ENCODE results near the gene SLC25A51. TPM values are rescaled to one million over a fixed set of nuclear protein-coding genes. Genes with fewer than 3 reads are reported as not detected.

SLC25A51 gene
- total RNA-seq, 1 donor from 2014 or later = 39.6 TPM

DNA sequence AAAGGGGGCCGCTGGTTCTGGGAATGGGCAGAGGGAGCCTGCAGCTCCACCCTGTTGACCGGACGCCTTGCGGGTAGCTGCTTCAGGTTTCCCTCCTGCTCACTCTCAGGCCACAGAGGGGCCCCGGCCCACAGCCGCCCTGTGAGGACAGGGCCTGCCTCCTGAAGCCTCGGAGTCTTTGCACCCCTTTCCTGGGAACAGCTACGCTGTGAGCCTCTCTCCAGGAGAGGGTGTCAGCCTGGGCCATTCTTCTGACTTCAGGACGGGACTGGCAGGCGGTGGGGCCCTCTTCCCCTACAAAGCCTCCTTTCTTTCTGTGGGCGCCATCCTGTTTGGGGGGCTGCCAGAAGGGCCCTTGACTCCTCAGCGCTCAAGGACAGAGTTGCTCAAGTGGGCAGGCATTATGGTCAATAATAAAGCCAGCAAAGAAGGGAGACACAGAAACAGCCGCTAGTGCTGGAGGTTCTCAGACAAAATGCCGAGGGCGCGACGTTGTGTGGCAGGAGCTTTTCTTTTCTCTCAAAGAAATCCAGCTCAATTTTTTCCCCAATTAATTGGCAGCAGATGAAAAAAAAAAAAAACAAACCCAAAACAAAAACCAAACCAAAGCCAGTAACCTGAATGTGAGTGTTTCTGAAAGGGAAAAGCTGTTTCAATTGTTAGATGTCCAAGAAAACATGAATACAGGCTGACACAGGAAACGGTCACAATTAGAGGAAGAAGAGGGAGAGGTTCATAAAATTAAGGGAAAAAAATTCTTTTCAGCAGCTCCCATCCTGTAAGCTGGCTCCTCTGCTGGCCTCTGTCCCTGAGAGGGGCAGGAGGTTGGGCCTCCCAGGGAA is 12.8 kb upstream of the SLC25A51 start:
- peaks cover 4% of the 10 kb centered on the region for H4K20me1 ChIP-seq (ENCODE audit: insufficient read depth, low read length)
- FAIRE-seq = no peak
- no peak overlapping the region for H3K27ac ChIP-seq (ENCODE audit: low read depth, low read length)
- H3K27me3 ChIP-seq (ENCODE audit: insufficient read depth, low read length) = no peaks in the 10 kb centered on the region
- H3K27ac Mint-ChIP-seq (ENCODE audit: unreplicated experiment) = no peak overlapping the region
- H3K9me3 Mint-ChIP-seq (ENCODE audit: unreplicated experiment) = no peaks in the 10 kb centered on the region
- H3K79me2 ChIP-seq (ENCODE audit: insufficient read depth, low read length) = peaks cover 9% of the 10 kb centered on the region
- H3K27me3 Mint-ChIP-seq (ENCODE audit: low read depth, unreplicated experiment) = no peaks in the 10 kb centered on the region
- no peak overlapping the region for H3K4me3 ChIP-seq (ENCODE audit: insufficient read depth, low read depth, low read length)
- DNase-seq (ENCODE audit: low read depth) = no peak
- TF ChIP-seq EZH2 (IDR thresholded peaks at IDR 0.05; ENCODE audit: insufficient read depth, low read length) = no peak
- TF ChIP-seq, protein P1, sequence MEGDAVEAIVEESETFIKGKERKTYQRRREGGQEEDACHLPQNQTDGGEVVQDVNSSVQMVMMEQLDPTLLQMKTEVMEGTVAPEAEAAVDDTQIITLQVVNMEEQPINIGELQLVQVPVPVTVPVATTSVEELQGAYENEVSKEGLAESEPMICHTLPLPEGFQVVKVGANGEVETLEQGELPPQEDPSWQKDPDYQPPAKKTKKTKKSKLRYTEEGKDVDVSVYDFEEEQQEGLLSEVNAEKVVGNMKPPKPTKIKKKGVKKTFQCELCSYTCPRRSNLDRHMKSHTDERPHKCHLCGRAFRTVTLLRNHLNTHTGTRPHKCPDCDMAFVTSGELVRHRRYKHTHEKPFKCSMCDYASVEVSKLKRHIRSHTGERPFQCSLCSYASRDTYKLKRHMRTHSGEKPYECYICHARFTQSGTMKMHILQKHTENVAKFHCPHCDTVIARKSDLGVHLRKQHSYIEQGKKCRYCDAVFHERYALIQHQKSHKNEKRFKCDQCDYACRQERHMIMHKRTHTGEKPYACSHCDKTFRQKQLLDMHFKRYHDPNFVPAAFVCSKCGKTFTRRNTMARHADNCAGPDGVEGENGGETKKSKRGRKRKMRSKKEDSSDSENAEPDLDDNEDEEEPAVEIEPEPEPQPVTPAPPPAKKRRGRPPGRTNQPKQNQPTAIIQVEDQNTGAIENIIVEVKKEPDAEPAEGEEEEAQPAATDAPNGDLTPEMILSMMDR (IDR thresholded peaks at IDR 0.05; ENCODE audit: insufficient read depth, low read depth, low read length) = no peak
- peaks cover 27% of the 10 kb centered on the region for H3K36me3 Mint-ChIP-seq (ENCODE audit: low read depth, unreplicated experiment)
- H3K9me3 ChIP-seq (ENCODE audit: insufficient read depth, low read depth, low read length) = no peaks in the 10 kb centered on the region
- H3K36me3 ChIP-seq (ENCODE audit: insufficient read depth, low read length) = peaks cover 4% of the 10 kb centered on the region
- H2AFZ ChIP-seq (ENCODE audit: low read depth, low read length) = no peak overlapping the region
- H3K9ac ChIP-seq (ENCODE audit: low read length) = peak overlapping the region; percentile 10
- no peak overlapping the region for H3K4me2 ChIP-seq (ENCODE audit: low read length)
- H3K4me1 Mint-ChIP-seq (ENCODE audit: low read depth, unreplicated experiment) = peaks cover 24% of the 10 kb centered on the region
- H3K4me1 ChIP-seq (ENCODE audit: insufficient read depth, low read length) = peaks cover 14% of the 10 kb centered on the region
- H3K4me3 Mint-ChIP-seq (ENCODE audit: unreplicated experiment) = no peak overlapping the region

DNA sequence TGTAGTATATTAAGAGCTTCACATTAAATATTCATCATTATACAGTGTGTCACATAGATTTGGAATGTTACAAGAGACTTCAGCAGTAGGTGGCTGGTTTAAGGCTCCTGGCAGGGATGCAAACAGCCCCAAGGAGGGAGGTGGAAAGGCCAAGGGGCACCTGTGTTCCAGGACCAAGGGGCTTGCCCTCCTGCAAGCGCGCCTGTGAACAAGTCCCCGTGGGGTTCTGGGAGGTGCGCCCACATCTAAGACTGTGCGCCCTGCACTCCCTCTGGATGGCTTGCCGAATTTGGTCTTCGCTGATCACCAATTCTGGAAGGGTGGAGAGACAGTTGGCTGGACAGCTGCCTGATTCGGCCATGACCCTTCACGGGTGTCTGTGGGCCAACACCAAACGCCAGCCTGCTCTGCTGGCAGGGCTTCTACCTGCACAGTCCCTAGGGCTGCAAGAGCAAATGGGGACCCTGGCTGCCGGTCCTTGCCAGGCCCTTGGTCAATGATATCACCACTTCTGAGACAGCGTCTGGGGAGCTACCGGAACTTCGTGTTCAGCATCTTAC is 12.1 kb upstream of the SLC25A51 start:
- FAIRE-seq = no peak
- no peak for DNase-seq (ENCODE audit: low read depth)
- H3K27ac Mint-ChIP-seq (ENCODE audit: unreplicated experiment) = no peak overlapping the region
- peaks cover 25% of the 10 kb centered on the region for H3K36me3 Mint-ChIP-seq (ENCODE audit: low read depth, unreplicated experiment)
- Histone ChIP-seq H2AFZ (ENCODE audit: low read depth, low read length) (no peak overlapping the region), H3K36me3 (ENCODE audit: insufficient read depth, low read length) (peaks cover 4% of the 10 kb centered on the region), H3K4me1 (ENCODE audit: insufficient read depth, low read length) (peaks cover 13% of the 10 kb centered on the region), H3K4me3 (ENCODE audit: insufficient read depth, low read depth, low read length) (no peak overlapping the region), H3K79me2 (ENCODE audit: insufficient read depth, low read length) (peaks cover 9% of the 10 kb centered on the region), H3K27me3 (ENCODE audit: insufficient read depth, low read length) (no peaks in the 10 kb centered on the region), H4K20me1 (ENCODE audit: insufficient read depth, low read length) (peaks cover 4% of the 10 kb centered on the region), H3K27ac (ENCODE audit: low read depth, low read length) (no peak overlapping the region), H3K4me2 (ENCODE audit: low read length) (no peak overlapping the region), H3K9ac (ENCODE audit: low read length) (no peak overlapping the region), H3K9me3 (ENCODE audit: insufficient read depth, low read depth, low read length) (no peaks in the 10 kb centered on the region)
- H3K4me3 Mint-ChIP-seq (ENCODE audit: unreplicated experiment) = no peak overlapping the region
- no peaks in the 10 kb centered on the region for H3K9me3 Mint-ChIP-seq (ENCODE audit: unreplicated experiment)
- TF ChIP-seq, protein P1 (IDR thresholded peaks at IDR 0.05; ENCODE audit: insufficient read depth, low read depth, low read length) = no peak
- no peak for TF ChIP-seq EZH2 (IDR thresholded peaks at IDR 0.05; ENCODE audit: insufficient read depth, low read length)
- peaks cover 17% of the 10 kb centered on the region for H3K4me1 Mint-ChIP-seq (ENCODE audit: low read depth, unreplicated experiment)
- no peaks in the 10 kb centered on the region for H3K27me3 Mint-ChIP-seq (ENCODE audit: low read depth, unreplicated experiment)

Data from astrocyte (in vitro differentiated cells and primary cell).